HG03378 (cell line): ENCODE data around the gene TPRA1.
"Not testable (repeated sequence)": the region's sequence is repeated elsewhere in the genome, so short reads cannot be mapped to it uniquely, and the experiment has no call there.

Experiments used
- ATAC-seq: cut with Tn5 transposase; IDR thresholded peaks from one replicate; pipeline ENCODE4 v1.9.1; 2021; ENCODE audit warnings: mild to moderate bottlenecking, moderate library complexity; ENCODE audit not compliant: unreplicated experiment

The TPRA1 gene

DNA sequence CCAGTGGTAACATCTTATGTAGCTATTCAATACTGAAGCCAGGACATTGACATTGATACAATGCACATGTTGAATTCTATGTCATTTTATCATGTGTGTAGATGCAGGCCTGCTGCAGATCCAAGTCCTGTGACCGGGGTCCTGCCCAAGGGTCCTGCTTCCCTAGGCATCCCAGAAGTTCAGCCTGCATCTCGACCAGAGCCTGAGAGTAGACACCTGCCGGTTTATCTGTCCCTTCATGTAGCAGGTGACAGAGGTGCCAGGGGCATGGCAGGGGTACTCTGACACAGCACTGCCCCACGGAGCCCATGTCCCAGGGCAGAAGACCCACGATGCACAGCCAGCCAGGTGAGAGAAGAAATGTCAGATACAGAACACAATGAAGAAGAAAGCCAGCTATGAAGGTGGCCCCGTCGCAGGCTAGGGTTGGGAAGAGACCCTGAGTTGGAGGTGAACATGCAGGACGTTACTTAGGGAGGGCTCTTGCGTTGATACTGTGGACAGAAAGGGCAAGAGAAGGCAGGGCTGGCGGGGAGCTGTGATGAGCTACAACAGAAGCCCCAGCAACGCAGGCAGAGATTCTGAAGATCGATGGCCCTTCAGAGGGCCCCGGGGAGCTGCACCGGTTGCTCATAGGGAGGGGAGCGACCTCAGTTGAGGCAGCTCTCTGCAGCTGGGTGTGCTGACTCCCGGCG, 51.0 kb downstream of the TPRA1 start:
- no peak for ATAC-seq

DNA sequence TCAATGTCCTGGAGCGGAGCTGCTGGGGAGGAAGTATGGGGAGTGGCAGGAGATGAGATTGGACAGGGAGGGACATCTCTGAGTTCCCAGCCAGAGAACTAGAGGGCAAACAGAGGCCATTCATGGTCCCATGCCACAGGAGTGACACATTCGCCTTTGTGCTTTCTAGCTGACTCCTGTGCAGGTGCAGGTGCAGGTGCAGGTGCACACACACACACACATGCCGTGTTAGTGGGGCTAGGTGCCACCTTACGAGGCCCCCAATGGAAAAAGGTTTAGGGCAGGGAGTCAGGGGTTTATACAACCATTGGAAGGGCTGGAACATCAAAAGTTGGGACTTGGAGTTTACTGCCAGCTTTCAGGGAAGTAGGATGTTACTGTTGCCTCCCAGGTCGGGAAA, 52.0 kb downstream of the TPRA1 start:
- ATAC-seq, result no peak

DNA sequence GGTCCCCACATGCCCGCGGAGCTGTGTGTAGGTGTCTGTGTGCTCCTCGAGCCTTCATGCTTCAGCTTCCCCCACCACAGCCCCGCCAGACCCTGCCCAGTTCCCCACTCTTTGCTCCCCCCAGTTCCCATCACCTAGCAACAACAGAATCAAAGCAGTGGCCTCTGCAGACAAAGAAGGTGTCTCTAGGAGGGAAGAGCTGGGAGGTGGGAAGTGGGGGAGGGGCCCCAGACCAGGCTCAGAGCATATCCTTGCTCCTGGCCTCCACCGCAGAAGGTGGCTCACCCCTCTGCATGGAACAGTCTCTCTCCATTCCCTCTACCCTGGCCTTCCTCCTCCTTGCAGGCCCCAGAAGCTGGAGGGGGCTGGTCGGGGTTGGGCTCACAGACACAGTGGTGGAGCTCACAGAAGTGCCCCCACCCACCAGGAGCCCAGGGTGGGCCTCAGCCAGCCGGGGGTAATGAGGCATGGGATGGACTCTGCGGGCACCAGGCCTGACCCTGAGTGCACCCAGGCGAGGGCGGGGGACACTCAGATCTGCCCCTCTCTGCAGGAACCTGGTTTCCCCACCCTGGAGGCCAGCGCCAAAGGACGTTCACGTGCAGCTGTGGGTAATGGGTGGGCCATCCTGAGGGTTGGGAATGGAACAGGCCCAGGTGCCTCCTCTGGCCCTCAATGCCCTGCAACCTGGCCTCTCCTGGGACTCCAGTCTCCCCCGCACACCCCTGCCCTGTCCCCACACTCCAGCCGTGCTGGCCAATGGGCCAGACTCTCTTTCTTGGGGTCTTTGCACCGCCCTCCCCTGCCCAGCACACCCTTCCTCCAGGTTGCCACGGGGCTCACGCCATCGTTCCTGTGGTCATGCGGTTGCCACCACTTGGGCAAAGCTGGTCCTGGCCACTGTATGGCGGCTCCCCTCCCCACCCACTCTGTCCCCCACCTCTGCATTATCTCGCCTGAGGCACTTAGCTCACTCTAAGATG, 53.4 kb downstream of the TPRA1 start:
- ATAC-seq, result no peak

DNA sequence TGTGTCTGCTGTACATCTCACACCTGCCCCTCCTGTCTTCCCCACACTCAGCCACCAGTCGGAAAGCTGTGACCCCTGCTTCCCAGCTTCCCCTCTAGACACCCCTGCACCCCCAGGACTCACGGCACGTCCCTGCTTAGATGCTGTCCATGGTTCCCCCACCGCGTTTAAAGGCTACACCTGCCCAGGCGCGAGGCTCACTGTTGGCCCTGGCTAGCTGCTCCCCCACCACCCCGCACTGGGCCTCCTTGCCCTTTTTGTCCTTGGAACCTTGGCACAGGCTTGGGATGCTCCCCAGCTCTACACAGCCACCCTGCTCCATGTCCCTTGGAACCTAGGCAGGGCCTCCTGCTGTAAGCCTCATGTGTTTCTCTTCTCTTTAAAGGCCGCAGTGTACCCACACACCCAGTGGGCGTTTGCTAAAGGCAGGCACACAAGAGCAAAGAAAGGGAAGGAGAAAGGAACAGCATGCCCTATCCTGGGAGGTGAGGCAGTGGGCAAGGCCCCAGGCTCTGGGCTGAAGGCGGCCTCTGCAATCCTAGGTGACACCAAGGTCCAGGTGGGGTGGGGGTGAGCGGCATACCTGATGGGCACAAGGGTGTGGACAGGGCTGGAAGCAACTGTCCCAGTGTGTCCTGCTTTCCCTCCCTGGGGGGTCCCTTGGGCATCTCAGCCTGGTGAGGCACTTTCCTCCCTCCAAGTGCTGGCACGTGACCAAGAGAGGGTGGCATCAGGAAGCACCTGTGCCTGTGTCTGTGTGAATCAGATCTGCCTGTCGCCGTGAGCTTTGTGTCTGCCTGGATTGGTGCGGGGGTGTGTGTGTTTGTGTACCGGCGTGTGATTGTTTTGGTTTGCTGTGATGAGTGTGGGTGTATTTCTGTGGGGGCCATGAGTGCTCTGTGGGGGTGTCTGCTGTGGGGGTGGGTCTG, 54.4 kb downstream of the TPRA1 start:
- ATAC-seq, result no peak

DNA sequence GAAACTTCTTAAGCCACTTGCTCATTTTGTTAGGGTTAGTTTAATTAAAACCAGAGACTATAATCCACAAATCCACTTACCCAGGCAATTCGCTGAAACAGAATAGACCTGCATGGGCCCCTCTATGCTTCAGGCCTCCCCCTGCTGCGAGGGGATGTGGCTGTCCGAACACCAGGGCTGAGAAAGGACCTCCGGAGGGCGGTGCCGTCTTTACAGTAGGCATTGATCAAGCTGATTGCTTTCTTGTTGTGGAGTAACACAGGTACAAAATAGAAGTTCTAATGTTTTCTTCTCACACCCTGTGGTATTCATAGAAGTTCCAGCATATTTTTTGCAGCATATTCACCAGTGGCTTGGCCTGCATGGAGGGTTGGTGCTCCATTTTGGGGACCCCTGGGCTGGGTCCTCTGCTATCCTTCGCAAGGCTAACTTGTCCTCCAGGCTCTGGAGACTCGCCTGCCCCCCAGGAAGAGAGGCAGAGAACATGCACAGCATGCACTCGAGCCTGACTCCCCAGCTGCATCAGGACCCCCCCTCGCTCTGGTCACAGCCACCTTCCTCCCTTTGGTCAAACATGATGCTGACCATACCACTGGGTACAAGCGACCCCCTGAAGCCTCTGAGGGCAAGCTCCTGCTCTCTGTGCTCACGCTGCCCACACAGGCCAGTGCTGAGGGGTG, 55.3 kb downstream of the TPRA1 start:
- no peak for ATAC-seq

DNA sequence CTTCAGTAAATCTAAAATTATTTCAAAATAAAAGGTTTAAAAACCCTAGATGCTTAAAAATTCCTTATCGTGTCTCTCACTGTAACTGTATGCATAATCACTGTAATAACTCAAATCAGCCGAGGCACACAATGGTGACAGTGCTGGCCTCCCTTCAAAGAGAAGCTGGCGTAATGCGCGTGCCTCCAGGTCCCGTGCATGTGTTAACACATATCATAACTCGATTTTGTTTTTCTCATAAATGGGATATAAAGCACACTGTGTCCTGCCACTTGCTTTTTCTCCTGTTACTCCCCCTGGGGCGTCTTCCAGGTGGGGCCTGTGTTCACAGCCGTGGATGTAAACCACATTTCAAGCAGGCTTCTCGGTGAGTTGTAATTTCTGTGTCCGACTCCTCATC, 56.0 kb downstream of the TPRA1 start:
- ATAC-seq, result no peak

DNA sequence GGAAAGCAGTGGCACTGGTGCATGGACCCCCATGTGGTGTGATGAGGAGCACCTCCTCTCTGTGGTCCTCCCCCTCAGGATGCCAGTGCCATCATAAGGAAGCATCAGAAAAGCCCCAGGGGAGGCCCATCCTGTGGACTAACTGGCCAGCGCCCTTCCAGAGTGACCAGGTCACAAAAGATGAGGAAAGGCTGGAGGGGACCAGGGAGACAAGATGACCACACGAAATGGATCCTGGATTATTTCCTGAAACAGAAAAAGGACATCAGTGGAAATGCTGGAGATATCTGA, 56.4 kb downstream of the TPRA1 start:
- no peak for ATAC-seq

DNA sequence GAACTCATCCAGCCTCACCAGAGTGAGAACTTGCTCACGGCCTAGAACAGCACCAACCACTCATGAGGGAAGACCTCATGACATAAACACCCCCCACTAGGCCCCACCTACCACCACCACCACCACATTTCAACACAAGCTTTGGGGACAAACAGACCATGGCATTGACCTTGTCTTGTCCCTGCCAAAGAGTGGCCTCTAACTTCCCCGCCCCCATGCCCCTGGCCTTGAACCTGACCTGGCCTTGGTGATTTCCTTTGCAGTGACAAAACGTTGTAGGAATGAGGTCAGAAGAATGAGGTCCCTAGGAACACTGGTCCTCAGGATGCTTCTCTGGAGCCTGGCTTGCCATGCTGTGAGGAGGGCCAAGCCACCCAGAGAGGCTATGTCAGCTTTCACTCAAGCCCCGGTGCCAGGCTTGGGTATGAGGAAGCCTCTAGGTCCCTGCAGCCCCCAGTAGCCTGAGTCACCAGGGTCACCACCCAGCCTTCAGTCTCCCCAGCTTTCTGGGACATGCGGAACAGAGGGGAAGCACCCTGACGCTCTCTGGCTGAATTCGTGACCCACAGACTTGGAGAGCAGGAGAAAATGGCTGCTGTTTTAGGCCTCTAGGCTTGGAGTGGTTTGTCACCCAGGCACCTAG, 57.9 kb downstream of the TPRA1 start:
- no peak for ATAC-seq

DNA sequence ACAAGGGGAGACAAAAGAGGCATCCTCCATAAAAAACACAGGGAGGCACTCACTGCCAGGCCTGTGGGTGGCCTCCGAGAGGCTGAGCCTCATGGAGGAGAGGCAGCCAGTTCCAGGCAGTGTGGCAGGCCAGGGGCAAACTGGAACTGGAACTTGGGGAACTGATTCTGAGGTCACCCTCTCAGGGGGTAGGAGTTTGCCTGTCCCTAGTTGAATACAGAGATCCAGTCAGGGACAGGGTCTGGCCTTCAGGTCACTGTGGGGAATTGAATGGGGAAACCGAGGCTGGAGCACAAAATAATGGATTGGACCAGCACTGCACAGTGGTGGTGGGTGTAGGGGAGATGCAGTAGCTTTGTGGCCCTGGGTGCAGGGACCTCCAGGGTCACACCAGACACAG, 58.7 kb downstream of the TPRA1 start:
- no peak for ATAC-seq

DNA sequence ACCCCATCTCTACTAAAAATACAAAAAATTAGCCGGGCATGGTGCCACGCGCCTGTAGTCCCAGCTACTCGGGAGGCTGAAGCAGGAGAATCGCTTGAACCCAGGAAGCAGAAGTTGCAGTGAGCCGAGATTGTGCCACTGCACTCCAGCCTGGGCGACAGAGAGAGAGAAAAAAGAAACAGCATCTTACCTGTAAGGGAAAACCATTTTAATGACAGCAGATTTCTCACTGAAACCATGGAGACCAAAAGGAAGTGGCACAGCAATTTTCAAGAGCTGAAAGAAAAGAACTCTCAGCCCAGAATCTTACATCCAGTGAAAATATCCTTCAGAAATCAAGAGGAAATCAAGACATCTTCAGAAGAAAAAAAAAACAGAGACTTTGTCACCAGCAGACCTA, 59.7 kb downstream of the TPRA1 start:
- ATAC-seq, result not testable (repeated sequence)

DNA sequence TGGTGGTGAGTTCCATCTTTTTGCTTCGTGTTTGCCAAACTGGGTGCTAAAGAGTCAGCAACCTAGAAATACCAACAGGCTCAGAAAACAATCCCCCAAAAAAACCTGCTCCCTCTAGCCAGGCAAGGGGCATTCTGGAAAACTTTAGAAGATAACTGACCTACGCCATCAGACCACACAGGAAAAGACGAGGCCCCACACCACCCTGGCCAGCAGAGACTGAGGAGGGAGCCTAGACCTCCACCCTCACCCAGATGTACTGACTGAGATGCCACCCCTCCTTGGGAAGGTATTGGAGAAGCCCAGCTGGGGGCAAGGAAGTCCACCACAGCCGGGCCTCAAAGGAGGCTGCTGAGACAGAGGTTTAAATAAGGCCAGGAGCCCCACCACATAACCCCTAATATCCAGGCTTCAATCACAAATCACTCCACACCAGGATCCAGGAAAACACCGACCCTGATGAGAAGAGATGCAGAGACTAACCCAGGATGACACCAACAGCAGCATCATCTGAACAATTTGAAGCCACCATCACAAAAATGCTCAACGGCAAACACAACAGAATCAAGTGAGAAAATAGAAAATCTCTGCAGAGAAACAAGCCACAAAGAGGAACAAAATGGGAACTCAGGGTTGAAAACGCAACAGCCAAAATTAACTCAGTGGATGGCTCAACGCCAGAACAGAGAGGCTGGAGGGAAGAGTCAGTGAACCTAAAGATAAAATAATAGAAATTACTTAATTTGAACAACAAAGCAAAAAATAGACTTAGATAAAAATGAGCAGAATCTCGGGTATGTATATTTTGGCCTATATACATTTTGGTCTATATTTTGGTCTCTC, 61.0 kb downstream of the TPRA1 start:
- ATAC-seq, result no peak

DNA sequence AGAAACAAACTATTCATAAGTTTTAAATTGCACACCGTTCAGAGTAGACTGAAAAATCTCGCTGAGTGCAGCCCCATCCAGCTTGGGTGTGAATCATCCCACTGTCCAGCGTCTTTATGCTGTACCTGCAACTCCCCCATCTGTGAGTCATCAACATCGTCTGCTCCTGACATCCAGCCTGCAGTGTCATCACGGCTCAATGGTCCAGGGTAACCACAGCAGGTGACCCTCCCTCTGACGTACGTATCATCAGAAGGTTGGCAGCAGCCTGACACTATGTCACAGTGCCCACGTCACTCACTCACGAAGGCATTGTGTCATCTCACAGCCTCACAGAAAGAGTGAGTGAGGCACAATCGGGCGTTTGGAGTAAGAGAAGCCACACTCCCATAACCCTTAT, 65.2 kb downstream of the TPRA1 start:
- no peak for ATAC-seq

DNA sequence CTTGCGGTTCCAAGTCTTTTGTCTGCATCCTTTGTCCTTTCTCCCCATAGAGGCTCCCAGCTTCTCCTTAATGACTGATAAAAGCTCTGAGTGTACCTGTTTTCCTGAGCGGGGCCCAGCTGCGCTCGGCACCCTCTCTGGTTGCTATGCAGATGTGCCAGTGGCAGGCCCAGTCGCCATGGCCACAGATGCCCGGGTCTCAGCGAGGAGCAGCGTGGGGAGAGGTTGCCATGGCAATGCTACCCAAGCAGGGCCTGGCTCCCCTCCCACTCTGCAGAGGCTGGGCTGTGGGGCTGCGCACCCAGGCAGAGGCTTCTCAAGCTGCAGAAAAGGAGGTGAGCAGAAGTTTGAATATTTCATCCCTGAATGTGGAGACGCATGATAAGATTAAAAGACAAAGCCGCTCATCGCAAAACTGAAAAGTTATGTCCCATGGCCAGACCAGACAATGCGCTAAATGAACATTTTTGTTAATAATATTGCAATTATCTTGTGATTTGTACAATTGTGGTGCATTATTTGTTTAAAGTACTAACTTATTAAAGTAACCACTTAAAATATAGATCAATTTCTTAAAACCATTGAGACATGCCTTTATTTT, 66.1 kb downstream of the TPRA1 start:
- no peak for ATAC-seq
